GM20431 (cell line): ENCODE measurements around the gene ACSL5.
"Not testable (repeated sequence)": the region's sequence is repeated elsewhere in the genome, so short reads cannot be mapped to it uniquely, and the experiment has no call there.

ENCODE experiments used
- in situ Hi-C: fragments of 300-500 bp; cut with MseI, MboI; formaldehyde crosslinking; loops from one replicate; pipeline ENCODE4 v1.15.0; 2020; ENCODE audit warnings: low sequenced_read_pairs; ENCODE audit not compliant: unreplicated experiment

Gene ACSL5

DNA sequence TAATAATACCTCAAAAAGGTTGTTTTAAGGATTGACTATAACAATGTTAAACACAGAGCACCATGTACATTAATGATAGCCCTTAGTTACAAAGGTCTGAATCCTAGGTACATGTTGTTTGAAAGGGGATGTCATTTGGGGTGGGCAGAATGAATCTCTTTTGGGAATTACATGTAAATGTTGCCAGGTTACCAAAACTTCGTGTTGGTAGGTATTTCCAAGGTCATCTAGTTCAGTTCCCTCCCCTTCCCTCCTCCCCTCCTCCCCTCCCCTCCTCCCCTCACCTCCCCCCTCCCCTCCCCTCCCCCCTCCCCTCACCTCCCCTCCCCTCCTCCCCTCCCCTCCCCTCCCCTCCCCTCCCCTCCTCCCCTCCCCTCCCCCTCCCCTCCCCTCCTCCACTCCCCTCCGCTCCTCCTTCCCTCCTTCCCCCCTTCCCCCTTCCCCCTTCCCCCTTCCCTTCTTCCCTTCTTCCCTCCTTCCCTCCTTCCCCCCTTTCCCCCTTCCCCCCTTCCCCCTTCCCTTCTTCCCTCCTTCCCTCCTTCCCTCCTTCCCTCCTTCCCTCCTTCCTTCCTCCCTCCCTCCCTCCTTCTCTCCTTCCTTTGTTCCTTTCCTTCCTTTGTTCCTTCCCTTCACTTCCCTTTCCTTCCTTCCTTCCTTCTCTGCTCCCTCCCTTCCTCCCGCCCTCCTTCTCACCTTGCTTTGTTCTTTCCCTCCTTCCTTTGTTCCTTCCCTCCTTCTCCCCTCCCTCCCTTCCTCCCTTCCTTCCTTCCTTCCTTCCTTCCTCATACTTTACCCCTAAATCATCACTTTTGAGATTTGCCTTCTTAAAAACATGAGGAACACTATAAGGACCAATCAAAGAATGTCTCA, 81.2 kb downstream of the ACSL5 start:
- in situ Hi-C loops = no loop called here

GRCh38 chr10:112456533-112456932, 82.6 kb downstream of the ACSL5 start:
- in situ Hi-C loops = no loop called here

GRCh38 chr10:112460366-112460765, 86.5 kb downstream of the ACSL5 start:
- in situ Hi-C loops = no loop called here

GRCh38 chr10:112461029-112461887, 87.3 kb downstream of the ACSL5 start:
- in situ Hi-C loops = no loop called here

GRCh38 chr10:112464074-112464473, 90.2 kb downstream of the ACSL5 start:
- in situ Hi-C loops = not testable (repeated sequence)

GRCh38 chr10:112465299-112465883, 91.5 kb downstream of the ACSL5 start:
- in situ Hi-C loops = no loop called here

GRCh38 chr10:112466802-112467201, 92.9 kb downstream of the ACSL5 start:
- in situ Hi-C loops = no loop called here

DNA sequence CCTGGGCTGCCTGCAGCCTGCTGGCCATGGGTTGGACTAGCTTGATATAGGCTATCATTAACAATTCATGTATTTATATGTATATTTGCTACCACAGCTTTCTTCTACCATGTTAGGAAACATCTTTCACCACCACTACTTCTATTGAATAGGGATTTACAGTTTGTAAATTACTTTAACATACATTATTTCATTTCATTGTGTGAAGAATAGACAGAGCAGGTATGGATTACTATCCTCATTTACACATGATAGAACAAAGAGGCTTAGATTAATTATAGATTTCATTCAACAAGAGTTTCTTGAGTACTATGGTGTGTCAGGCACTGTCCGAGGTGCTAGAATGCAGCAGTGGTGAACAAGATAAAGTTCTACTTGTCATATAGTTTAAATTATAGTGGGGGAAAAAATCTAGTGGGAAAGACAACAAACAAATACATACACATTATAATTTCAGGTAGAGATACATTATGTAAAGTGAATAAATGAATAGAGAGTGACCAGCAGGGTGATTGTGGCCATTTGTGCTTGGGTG, 93.7 kb downstream of the ACSL5 start:
- in situ Hi-C loops = no loop called here

- in situ Hi-C loops = no loop called here
These were observed 98.1 kb downstream of the ACSL5 start for GRCh38 chr10:112471878-112472487.

DNA sequence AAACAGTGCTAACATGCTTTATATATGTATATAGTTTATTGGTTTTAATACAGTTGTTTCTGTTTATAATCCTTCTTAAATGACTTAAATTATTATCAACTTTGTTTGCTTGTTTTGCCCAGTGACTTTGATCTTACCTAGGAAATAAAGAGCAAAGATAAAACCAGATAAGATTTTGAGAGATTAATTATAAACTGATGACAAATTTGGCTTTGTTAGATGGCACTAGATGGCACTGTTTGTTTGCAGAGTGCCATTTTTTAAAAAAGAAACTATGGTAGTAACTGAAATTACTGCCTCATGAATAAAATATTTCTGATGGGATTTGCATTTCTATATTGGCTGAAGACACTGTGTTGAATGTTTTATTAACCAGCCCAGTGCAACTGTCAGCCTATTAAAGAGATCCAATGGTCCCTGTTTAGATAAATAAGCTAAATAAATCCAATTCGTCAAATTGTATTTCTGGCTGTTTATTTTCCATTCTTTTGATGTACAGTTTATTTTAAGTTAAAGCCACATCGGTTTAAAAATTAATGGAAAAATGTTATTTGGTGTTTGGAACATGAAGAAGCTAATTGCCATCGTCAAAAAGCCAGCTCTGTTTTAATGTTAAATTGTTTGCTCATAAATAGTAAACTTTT, 101.8 kb downstream of the ACSL5 start:
- in situ Hi-C loops = no loop called here
